Skeletal muscle tissue (tissue), 4 donors: ENCODE measurements around the gene RARS2. TPM values are rescaled to one million over a fixed set of nuclear protein-coding genes. Genes with fewer than 3 reads are reported as not detected.
A peak's percentile ranks its signal among the peaks of the same experiment; 100 is the strongest.
"Not testable (repeated sequence)": the region's sequence is repeated elsewhere in the genome, so short reads cannot be mapped to it uniquely, and the experiment has no call there.

Source experiments
- H3K27ac ChIP-seq: one replicate; pipeline ENCODE4 v1.7.0; 2013; ENCODE audit warnings: mild to moderate bottlenecking, low read depth, low read length, inconsistent platforms
- H3K27me3 ChIP-seq, 3 donors: one replicate each; pipeline ENCODE4 v1.7.0; 2013; ENCODE audit warnings: low read length in 3 of 3; ENCODE audit not compliant: control insufficient read depth in 3 of 3, insufficient read depth in 3 of 3
- H3K36me3 ChIP-seq, 3 donors: one replicate each; pipeline ENCODE4 v1.7.0; 2013; ENCODE audit warnings: low read length in 3 of 3; ENCODE audit not compliant: control insufficient read depth in 3 of 3, insufficient read depth in 3 of 3
- H3K4me1 ChIP-seq, 3 donors: one replicate each; pipeline ENCODE4 v1.7.0; 2013; ENCODE audit warnings: low read length in 3 of 3, mild to moderate bottlenecking in 3 of 3; ENCODE audit not compliant: control insufficient read depth in 3 of 3, insufficient read depth in 3 of 3
- H3K4me3 ChIP-seq, 3 donors: one replicate each; pipeline ENCODE4 v1.7.0; 2013; ENCODE audit warnings: low read length in 3 of 3
- H3K9ac ChIP-seq, 3 donors: one replicate each; pipeline ENCODE4 v1.7.0; 2013; ENCODE audit warnings: low read length in 3 of 3, mild to moderate bottlenecking in 3 of 3, moderate library complexity in 2 of 3, low read depth in 1 of 3
- H3K9me3 ChIP-seq, 3 donors: one replicate each; pipeline ENCODE4 v1.7.0; 2013; ENCODE audit warnings: low read length in 3 of 3; ENCODE audit not compliant: control insufficient read depth in 3 of 3
- total RNA-seq: library from RNA; depleted of rRNA; stranded (reverse); fragments of >200 nt; gene quantifications from one replicate; pipeline ENCODE4 v1.2.3, GENCODE V29; 2014
- donor health status: Osteomylitis.

RARS2 gene
- total RNA-seq, 1 donor from 2014 or later: 31.8 TPM

DNA sequence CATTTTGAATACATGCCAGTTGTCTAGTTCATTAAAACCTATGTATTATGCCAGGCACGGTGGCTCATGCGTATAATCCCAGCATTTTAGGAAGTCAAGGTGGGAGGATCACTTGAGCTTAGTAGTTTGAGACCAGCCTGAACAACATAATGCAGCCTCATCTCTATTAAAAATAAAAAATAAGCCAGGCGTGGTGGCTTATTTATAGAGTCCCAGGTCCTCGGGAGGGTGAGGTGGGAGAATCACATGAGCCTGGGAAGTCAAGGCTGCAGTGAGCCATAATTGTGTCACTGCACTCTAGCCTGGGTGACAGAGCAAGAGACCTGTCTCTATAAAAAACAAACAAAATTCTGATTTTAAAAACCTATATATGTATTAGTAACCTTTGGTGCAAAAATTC lies 27.6 kb upstream of the RARS2 start:
- Histone ChIP-seq H3K27me3 (no peaks in the 10 kb centered on the region), H3K4me1 (peaks cover 0 to 5% (median 0%) of the 10 kb centered on the region in 3 donors), H3K4me3 (no peak overlapping the region), H3K36me3 (peaks cover 5 to 16% (median 13%) of the 10 kb centered on the region in 3 donors), H3K9ac (peak overlapping the region in 1 of 3 donors; percentile 18), H3K9me3 (no peaks in the 10 kb centered on the region), H3K27ac (peak overlapping the region; percentile 0)

DNA sequence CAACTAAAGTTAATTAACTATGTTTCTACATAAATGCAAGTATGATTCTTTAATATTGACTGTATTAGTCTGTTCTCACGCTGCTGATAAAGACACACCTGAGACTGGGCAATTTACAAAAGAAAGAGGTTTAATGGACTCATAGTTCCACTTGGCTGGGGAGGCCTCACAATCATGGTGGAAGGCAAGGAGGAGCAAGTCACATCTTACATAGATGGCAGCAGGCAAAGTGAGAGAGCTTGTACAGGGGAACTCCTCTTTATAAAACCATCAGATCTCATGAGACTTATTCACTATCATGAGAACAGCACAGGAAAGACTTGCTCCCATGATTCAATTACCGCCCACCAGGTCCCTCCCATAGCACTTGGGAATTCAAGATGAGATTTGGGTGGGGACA lies 23.2 kb upstream of the RARS2 start:
- not testable (repeated sequence) for H3K4me1 ChIP-seq, H3K27ac ChIP-seq, H3K4me3 ChIP-seq, H3K27me3 ChIP-seq, H3K9ac ChIP-seq, H3K9me3 ChIP-seq
- peaks cover 11 to 25% (median 11%) of the 10 kb centered on the region in 3 donors for H3K36me3 ChIP-seq

- no peak overlapping the region for H3K27ac ChIP-seq
- no peaks in the 10 kb centered on the region for H3K27me3 ChIP-seq
- H3K9ac ChIP-seq: no peak overlapping the region
- H3K9me3 ChIP-seq: no peaks in the 10 kb centered on the region
- no peaks in the 10 kb centered on the region for H3K4me1 ChIP-seq
- no peak overlapping the region for H3K4me3 ChIP-seq
- H3K36me3 ChIP-seq: peaks cover 8 to 40% (median 16%) of the 10 kb centered on the region in 3 donors
These were observed 19.0 kb upstream of the RARS2 start for GRCh38 chr6:87608802-87609201.

DNA sequence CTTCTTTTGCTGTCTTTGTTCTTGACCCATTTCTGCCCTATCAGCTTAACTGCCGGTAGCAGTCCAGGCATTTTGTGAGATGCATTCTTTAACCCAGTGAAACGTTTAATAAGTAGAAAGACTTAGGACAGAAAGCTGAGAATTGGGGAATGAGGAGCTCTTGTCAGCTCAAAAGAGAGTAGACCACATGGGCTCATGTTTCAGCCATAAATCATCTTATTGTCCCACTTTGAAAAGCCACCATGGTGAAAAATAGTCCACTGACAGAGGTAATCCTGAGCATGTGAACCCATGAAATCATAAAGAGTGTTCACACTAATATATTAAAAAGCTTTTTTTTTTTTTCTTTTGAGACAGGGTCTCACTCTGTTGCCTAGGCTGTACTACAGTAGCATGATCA lies 16.4 kb upstream of the RARS2 start:
- Histone ChIP-seq H3K4me3 (no peak overlapping the region), H3K9me3 (no peaks in the 10 kb centered on the region), H3K9ac (no peak overlapping the region), H3K27me3 (no peaks in the 10 kb centered on the region), H3K4me1 (no peaks in the 10 kb centered on the region), H3K27ac (no peak overlapping the region), H3K36me3 (peaks cover 7 to 28% (median 9%) of the 10 kb centered on the region in 3 donors)

GRCh38 chr6:87600576-87600975 lies 10.8 kb upstream of the RARS2 start:
- Histone ChIP-seq H3K4me1 (no peaks in the 10 kb centered on the region), H3K9me3 (no peaks in the 10 kb centered on the region), H3K27me3 (no peaks in the 10 kb centered on the region), H3K9ac (no peak overlapping the region), H3K36me3 (peaks cover 0 to 9% (median 8%) of the 10 kb centered on the region in 3 donors), H3K4me3 (no peak overlapping the region), H3K27ac (no peak overlapping the region)

GRCh38 chr6:87590990-87591389 lies 1.2 kb upstream of the RARS2 start:
- no peaks in the 10 kb centered on the region for H3K9me3 ChIP-seq
- peak overlapping the region; percentile 98 to 100 (median 100) for H3K4me3 ChIP-seq
- H3K27me3 ChIP-seq: no peaks in the 10 kb centered on the region
- H3K9ac ChIP-seq: peak overlapping the region; percentile 91 to 94 (median 92)
- H3K36me3 ChIP-seq: peaks cover 0 to 15% (median 12%) of the 10 kb centered on the region in 3 donors
- peaks cover 14 to 36% (median 18%) of the 10 kb centered on the region in 3 donors for H3K4me1 ChIP-seq
- no peak overlapping the region for H3K27ac ChIP-seq

- Histone ChIP-seq H3K27me3 (no peaks in the 10 kb centered on the region), H3K4me3 (peak overlapping the region; percentile 98 to 100 (median 100)), H3K27ac (peak overlapping the region; percentile 78), H3K4me1 (peaks cover 14 to 36% (median 18%) of the 10 kb centered on the region in 3 donors), H3K9me3 (no peaks in the 10 kb centered on the region), H3K9ac (peak overlapping the region; percentile 91 to 94 (median 92)), H3K36me3 (peaks cover 0 to 11% (median 10%) of the 10 kb centered on the region in 3 donors)
These were observed 662 bp upstream of the RARS2 start for GRCh38 chr6:87590417-87590880.

- H3K27me3 ChIP-seq: no peaks in the 10 kb centered on the region
- H3K9ac ChIP-seq: peak overlapping the region; percentile 94
- no peaks in the 10 kb centered on the region for H3K9me3 ChIP-seq
- H3K4me1 ChIP-seq: peaks cover 14 to 36% (median 18%) of the 10 kb centered on the region in 3 donors
- H3K27ac ChIP-seq: peak overlapping the region; percentile 78
- H3K4me3 ChIP-seq: peak overlapping the region; percentile 98 to 100 (median 100)
- H3K36me3 ChIP-seq: peaks cover 0 to 2% (median 0%) of the 10 kb centered on the region in 3 donors
These were observed 905 bp downstream of the RARS2 start for GRCh38 chr6:87588756-87589407.

- H3K27me3 ChIP-seq: no peaks in the 10 kb centered on the region
- H3K9me3 ChIP-seq: no peaks in the 10 kb centered on the region
- no peak overlapping the region for H3K27ac ChIP-seq
- H3K4me1 ChIP-seq: peaks cover 14 to 36% (median 18%) of the 10 kb centered on the region in 3 donors
- H3K9ac ChIP-seq: no peak overlapping the region
- peaks cover 0 to 13% (median 4%) of the 10 kb centered on the region in 3 donors for H3K36me3 ChIP-seq
- H3K4me3 ChIP-seq: no peak overlapping the region
These were observed 3.3 kb downstream of the RARS2 start for GRCh38 chr6:87586371-87587077.

DNA sequence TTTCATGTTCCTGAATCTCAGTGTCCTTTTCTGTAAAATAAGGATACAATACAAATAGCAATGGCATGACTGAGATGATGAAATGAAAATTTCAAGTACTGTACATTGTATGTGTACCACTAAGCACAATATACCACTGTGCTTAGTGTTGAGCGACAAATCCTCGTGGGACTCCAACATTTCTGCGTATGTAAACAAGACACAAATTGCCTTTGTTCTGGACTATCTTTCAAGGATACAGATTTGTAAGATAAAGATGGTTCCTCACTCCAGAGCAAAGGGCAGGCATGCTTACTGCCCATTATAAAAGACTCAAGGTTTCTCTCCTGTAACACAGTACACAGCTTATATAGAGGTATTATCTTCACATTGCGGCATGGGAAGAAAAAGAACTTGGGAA lies 6.0 kb downstream of the RARS2 start:
- no peak overlapping the region for H3K9ac ChIP-seq
- H3K27ac ChIP-seq: no peak overlapping the region
- H3K27me3 ChIP-seq: no peaks in the 10 kb centered on the region
- H3K9me3 ChIP-seq: no peaks in the 10 kb centered on the region
- H3K4me1 ChIP-seq: peaks cover 4 to 13% (median 9%) of the 10 kb centered on the region in 3 donors
- H3K36me3 ChIP-seq: peaks cover 0 to 17% (median 4%) of the 10 kb centered on the region in 3 donors
- no peak overlapping the region for H3K4me3 ChIP-seq
